NCI-H460 (cell line): ENCODE measurements around the gene STK17B. TPM values are rescaled to one million over a fixed set of nuclear protein-coding genes. Genes with fewer than 3 reads are reported as not detected.
"Not testable (repeated sequence)": the region's sequence is repeated elsewhere in the genome, so short reads cannot be mapped to it uniquely, and the experiment has no call there.

Experiments used
- DNase-seq: peaks from one replicate; pipeline ENCODE4 v3.0.0-alpha.2; 2016; ENCODE audit warnings: low read depth; ENCODE audit errors: extremely low read depth
- polyA plus RNA-seq: library from polyadenylated mRNA; depleted of rRNA; stranded (reverse); fragments of >200 nt; gene quantifications from 2 replicates; pipeline ENCODE4 v1.2.3, GENCODE V29; 2014; cell fraction: nucleus; rRNA removed
- total RNA-seq: library from RNA; depleted of rRNA; stranded (reverse); fragments of >200 nt; shearing (Covaris generic); gene quantifications from 2 replicates; pipeline ENCODE4 v1.2.3, GENCODE V29; 2014; rRNA removed

The STK17B gene
- 23.2 and 23.8 TPM in 2 replicates for total RNA-seq
- 9.5 and 13.3 TPM in 2 replicates for polyA plus RNA-seq

GRCh38 chr2:196171248-196171871, at the start of gene STK17B:
TSS of gene STK17B (minus strand) at chr2:196171578. CDS start at chr2:196163383, 8,195 bp downstream.
- peak; percentile 95 for DNase-seq

GRCh38 chr2:196220671-196221070, 49.3 kb upstream of the STK17B start:
- DNase-seq, result no peak

GRCh38 chr2:196219671-196220070, 48.3 kb upstream of the STK17B start:
- DNase-seq, result no peak

GRCh38 chr2:196218106-196218505, 46.7 kb upstream of the STK17B start:
- DNase-seq, result no peak

- no peak for DNase-seq
Observed at GRCh38 chr2:196217116-196217515, 45.7 kb upstream of the STK17B start.

GRCh38 chr2:196215376-196215775, 44.0 kb upstream of the STK17B start:
- no peak for DNase-seq

- DNase-seq, result no peak
Observed at GRCh38 chr2:196214156-196214555, 42.8 kb upstream of the STK17B start.

GRCh38 chr2:196213252-196213980, 42.0 kb upstream of the STK17B start:
- DNase-seq, result no peak

- DNase-seq, result no peak
Observed at GRCh38 chr2:196208915-196209314, 37.5 kb upstream of the STK17B start.

- no peak for DNase-seq
Observed at GRCh38 chr2:196206804-196207203, 35.4 kb upstream of the STK17B start.

- no peak for DNase-seq
Observed at GRCh38 chr2:196205881-196206435, 34.6 kb upstream of the STK17B start.

GRCh38 chr2:196205011-196205766, 33.8 kb upstream of the STK17B start:
- DNase-seq, result no peak

GRCh38 chr2:196201229-196202009, 30.0 kb upstream of the STK17B start:
- DNase-seq, result no peak

- DNase-seq, result no peak
Observed at GRCh38 chr2:196200557-196200956, 29.2 kb upstream of the STK17B start.

GRCh38 chr2:196195758-196196157, 24.4 kb upstream of the STK17B start:
- DNase-seq, result no peak

GRCh38 chr2:196195302-196195701, 23.9 kb upstream of the STK17B start:
- no peak for DNase-seq

GRCh38 chr2:196191541-196191940, 20.2 kb upstream of the STK17B start:
- no peak for DNase-seq

GRCh38 chr2:196187898-196188458, 16.6 kb upstream of the STK17B start:
- no peak for DNase-seq

- not testable (repeated sequence) for DNase-seq
Observed at GRCh38 chr2:196187175-196187700, 15.9 kb upstream of the STK17B start.
